Activated CD4-positive, alpha-beta T cell treated with anti-CD3 and anti-CD28 coated beads for 36 hours (primary cell): Measurements from ENCODE around the gene CLIP3. TPM values are rescaled to one million over a fixed set of nuclear protein-coding genes. Genes with fewer than 3 reads are reported as not detected.

Experiments used
- ATAC-seq: fragments of 200-7000 bp; cut with Tn5 transposase; one replicate; pipeline ENCODE4 v1.10.0; 2021; ENCODE audit warnings: mild to moderate bottlenecking, moderate library complexity
- CTCF ChIA-PET: fragments of 350-600 bp; sonication (Branson Sonifier 250); formaldehyde crosslinking; loops from one replicate; lab custom pipeline; 2021; ENCODE audit warnings: antibody characterized with exemption; lab: Charles Lee
- POLR2A ChIA-PET: fragments of 350-600 bp; sonication (Branson Sonifier 250); formaldehyde crosslinking; loops from one replicate; lab custom pipeline; 2021; ENCODE audit warnings: antibody characterized with exemption, inconsistent platforms; lab: Charles Lee
- DNase-seq: peaks from one replicate; pipeline ENCODE4 v3.0.0-alpha.2; 2020
- H3K27ac Mint-ChIP-seq: one replicate; pipeline ENCODE4 v1.8.0; 2021; ENCODE audit warnings: mixed read lengths
- H3K27me3 Mint-ChIP-seq: one replicate; pipeline ENCODE4 v1.8.0; 2021; ENCODE audit warnings: mixed read lengths
- H3K36me3 Mint-ChIP-seq: one replicate; pipeline ENCODE4 v1.8.0; 2021; ENCODE audit warnings: low read depth, mixed read lengths
- H3K4me1 Mint-ChIP-seq: one replicate; pipeline ENCODE4 v1.8.0; 2021; ENCODE audit warnings: mixed read lengths
- H3K4me3 Mint-ChIP-seq: one replicate; pipeline ENCODE4 v1.8.0; 2021; ENCODE audit warnings: mild to moderate bottlenecking, moderate library complexity, mixed read lengths
- H3K9me3 Mint-ChIP-seq: one replicate; pipeline ENCODE4 v1.8.0; 2021; ENCODE audit warnings: low read depth, mixed read lengths
- intact Hi-C, 2 experiments: fragments of 100-400 bp; cut with DNase I in 1 of 2; cut with micrococcal nuclease in 1 of 2; formaldehyde crosslinking; loops; one replicate each; pipeline versions ENCODE4 v1.14.2 to v1.15.1; 2022 to 2024; cut with DNase I, micrococcal nuclease
- total RNA-seq, 2 experiments: library from RNA; stranded (reverse); gene quantifications; one replicate each; pipeline ENCODE4 v1.2.3, GENCODE V29; 2021

Gene CLIP3
- total RNA-seq, 2 experiments from 2014 or later: 0.16 to 0.42 TPM

GRCh38 chr19:36001605-36002004 lies 31.1 kb downstream of the CLIP3 start:
- no peak overlapping the region for H3K27ac Mint-ChIP-seq
- peaks cover 22% of the 10 kb centered on the region for H3K36me3 Mint-ChIP-seq
- no peak for DNase-seq
- POLR2A ChIA-PET: no interaction called here
- intact Hi-C loops: no loop called here
- no peak overlapping the region for H3K4me3 Mint-ChIP-seq
- CTCF ChIA-PET: interaction anchor here (0.6 kb wide), 1 partner anchor 126 kb away, joined by 3 read pairs; no protein-coding TSS in a partner anchor
- no peaks in the 10 kb centered on the region for H3K9me3 Mint-ChIP-seq
- no peaks in the 10 kb centered on the region for H3K27me3 Mint-ChIP-seq
- H3K4me1 Mint-ChIP-seq: peaks cover 20% of the 10 kb centered on the region
- ATAC-seq: no peak

DNA sequence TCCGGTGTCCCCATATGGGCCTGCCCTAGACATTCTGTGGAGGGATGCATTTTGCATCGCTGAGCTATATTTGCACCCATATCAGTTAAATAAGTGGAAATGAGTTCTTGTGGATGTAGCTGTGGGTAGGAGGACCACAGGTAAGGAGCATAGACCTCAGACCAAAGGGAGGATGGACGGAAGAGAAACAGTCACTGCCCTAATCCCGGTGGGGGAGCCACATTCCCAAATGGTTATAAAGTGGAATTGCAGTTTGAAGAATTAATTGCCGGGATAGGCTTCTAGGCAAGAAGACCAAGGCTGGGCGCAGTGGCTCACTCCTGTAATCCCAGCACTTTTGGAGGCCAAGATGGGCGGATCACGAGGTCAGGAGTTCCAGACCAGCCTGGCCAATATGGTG lies 35.9 kb downstream of the CLIP3 start:
- no peaks in the 10 kb centered on the region for H3K9me3 Mint-ChIP-seq
- ATAC-seq (no peak), DNase-seq (no peak)
- peak overlapping the region; percentile 94 for H3K4me3 Mint-ChIP-seq
- H3K36me3 Mint-ChIP-seq: peaks cover 28% of the 10 kb centered on the region
- intact Hi-C loops: loop anchor here (5.0 kb wide), 3 partner anchors 39 to 254 kb away; partner anchors contain the start of genes IGFLR1 (in 1 of the 2), THAP8 (in 1 of the 2) and WDR62 (in 1 of the 2)
- ChIA-PET POLR2A (no interaction called here), CTCF (interaction anchor here (0.5 to 1.0 kb wide), 4 partner anchors 11 to 278 kb away, joined by 3 read pairs; no protein-coding TSS in a partner anchor)
- H3K27me3 Mint-ChIP-seq: no peaks in the 10 kb centered on the region
- peaks cover 34% of the 10 kb centered on the region for H3K4me1 Mint-ChIP-seq
- peak overlapping the region; percentile 65 for H3K27ac Mint-ChIP-seq

DNA sequence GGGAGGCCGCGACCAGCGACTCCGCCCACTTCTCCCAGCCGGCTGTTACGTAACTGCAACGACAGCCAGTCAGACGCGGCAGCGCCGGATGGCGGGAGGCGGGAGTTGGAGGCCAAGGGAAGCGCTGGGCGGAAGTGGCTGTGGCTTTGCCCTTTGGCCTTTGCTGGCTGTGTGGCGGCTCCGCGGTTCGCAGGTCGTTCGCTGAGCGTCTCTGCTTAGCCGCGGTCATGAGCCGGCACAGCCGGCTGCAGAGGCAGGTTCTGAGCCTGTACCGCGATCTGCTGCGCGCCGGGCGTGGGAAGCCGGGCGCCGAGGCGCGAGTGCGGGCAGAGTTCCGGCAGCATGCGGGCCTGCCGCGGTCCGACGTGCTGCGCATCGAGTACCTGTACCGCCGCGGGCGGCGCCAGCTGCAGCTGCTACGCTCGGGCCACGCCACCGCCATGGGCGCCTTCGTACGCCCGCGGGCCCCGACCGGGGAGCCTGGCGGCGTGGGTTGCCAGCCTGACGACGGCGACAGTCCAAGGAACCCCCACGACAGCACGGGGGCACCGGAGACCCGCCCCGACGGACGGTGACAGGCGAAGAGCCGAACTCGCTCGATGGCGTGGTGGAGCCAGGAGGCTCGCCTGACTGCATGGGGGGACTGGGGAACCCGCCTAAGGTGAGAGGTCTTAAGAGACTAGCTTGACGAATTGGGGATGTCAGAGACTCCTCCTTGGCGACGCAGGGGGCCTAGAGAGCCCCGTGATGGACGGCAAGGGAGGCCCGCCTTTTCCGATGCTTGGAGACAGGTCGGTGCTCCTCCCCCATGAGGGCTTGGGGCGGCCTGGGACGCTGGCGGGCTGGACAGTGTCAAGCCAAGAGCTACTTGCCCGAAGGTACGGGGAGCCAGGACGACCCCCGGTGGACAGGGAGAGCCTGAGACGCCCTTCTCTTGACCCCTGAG lies 37.4 kb downstream of the CLIP3 start, which contains the start of gene SDHAF1:
Gene SDHAF1, plus strand, starts transcription at position 141 of the 946 bp plus-strand sequence. Its CDS starts 87 bp downstream, at position 228.
- CTCF ChIA-PET: interaction anchor here (0.5 to 1.4 kb wide), 4 partner anchors 17 to 1674 kb away, joined by 3 to 7 read pairs (median 4); partner anchors contain the start of gene ALKBH6
- peak; percentile 85 for ATAC-seq
- H3K4me1 Mint-ChIP-seq: peaks cover 34% of the 10 kb centered on the region
- POLR2A ChIA-PET: no interaction called here
- DNase-seq: peak; percentile 98
- H3K36me3 Mint-ChIP-seq: peaks cover 20% of the 10 kb centered on the region
- intact Hi-C loops: loop anchor here (1.0 to 5.0 kb wide), 12 partner anchors 19 to 253 kb away; partner anchors contain the start of genes ALKBH6 (in 2 of the 2), THAP8 (in 2 of the 2), WDR62 (in 2 of the 2) and CAPNS1 (in 1 of the 2)
- H3K4me3 Mint-ChIP-seq: peak within 1 kb of the TSS; percentile 94
- no peaks in the 10 kb centered on the region for H3K27me3 Mint-ChIP-seq
- no peaks in the 10 kb centered on the region for H3K9me3 Mint-ChIP-seq
- peak within 1 kb of the TSS; percentile 96 for H3K27ac Mint-ChIP-seq

DNA sequence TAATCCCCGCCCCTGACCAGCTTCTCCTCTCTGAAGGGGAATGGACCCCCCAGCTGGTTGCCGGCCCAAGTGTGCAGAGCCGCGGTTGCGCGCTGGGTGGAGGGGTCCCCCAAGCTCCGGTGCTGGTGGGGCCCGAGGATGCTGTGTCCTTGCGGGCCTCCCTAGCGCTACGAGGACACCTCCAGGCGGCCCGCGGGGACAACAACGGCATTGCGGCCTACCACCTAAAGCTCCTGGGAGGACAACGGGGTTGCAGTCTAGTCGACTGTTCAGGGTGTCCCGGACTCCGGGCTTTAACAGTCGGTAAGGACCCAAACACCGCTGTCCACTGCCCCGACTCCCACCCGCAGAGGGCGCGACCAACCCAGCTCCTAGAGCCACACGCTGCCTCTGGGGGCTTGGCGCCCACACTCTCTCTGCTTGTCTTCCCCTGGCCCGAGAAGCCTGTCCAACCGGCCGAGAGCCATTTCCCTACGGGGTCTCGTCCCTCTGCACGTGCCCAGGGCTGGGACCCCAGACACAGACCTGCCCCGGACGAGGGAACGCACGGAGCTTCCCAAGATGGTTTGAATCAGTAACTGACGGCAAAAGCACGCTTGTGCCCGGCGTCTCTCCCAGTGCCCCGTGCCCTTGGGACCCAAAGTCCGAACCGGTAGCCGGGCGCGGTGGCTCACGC lies 38.6 kb downstream of the CLIP3 start:
- Mint-ChIP-seq H3K27me3 (no peaks in the 10 kb centered on the region), H3K27ac (peak overlapping the region; percentile 67), H3K4me1 (peaks cover 26% of the 10 kb centered on the region), H3K4me3 (peak overlapping the region; percentile 94), H3K36me3 (peaks cover 18% of the 10 kb centered on the region), H3K9me3 (no peaks in the 10 kb centered on the region)
- ATAC-seq (no peak), DNase-seq (peak; percentile 51)
- POLR2A ChIA-PET: no interaction called here
- intact Hi-C loops: loop anchor here in 1 of 2 experiments (2.0 kb wide), 1 partner anchor 35 kb away; no protein-coding TSS in a partner anchor
- CTCF ChIA-PET: interaction anchor here (1.1 to 1.4 kb wide), 4 partner anchors 18 to 254 kb away, joined by 4 to 7 read pairs (median 4); no protein-coding TSS in a partner anchor

- CTCF ChIA-PET: interaction anchor here (1.2 to 1.3 kb wide), 2 partner anchors 31 to 62 kb away, joined by 4 read pairs; no protein-coding TSS in a partner anchor
- ATAC-seq: no peak
- no peak overlapping the region for H3K4me3 Mint-ChIP-seq
- intact Hi-C loops: no loop called here
- no peaks in the 10 kb centered on the region for H3K27me3 Mint-ChIP-seq
- H3K4me1 Mint-ChIP-seq: peaks cover 26% of the 10 kb centered on the region
- peaks cover 18% of the 10 kb centered on the region for H3K36me3 Mint-ChIP-seq
- POLR2A ChIA-PET: no interaction called here
- H3K27ac Mint-ChIP-seq: no peak overlapping the region
- DNase-seq: no peak
- no peaks in the 10 kb centered on the region for H3K9me3 Mint-ChIP-seq
Measured at GRCh38 chr19:35992907-35993765, 39.5 kb downstream of the CLIP3 start.

DNA sequence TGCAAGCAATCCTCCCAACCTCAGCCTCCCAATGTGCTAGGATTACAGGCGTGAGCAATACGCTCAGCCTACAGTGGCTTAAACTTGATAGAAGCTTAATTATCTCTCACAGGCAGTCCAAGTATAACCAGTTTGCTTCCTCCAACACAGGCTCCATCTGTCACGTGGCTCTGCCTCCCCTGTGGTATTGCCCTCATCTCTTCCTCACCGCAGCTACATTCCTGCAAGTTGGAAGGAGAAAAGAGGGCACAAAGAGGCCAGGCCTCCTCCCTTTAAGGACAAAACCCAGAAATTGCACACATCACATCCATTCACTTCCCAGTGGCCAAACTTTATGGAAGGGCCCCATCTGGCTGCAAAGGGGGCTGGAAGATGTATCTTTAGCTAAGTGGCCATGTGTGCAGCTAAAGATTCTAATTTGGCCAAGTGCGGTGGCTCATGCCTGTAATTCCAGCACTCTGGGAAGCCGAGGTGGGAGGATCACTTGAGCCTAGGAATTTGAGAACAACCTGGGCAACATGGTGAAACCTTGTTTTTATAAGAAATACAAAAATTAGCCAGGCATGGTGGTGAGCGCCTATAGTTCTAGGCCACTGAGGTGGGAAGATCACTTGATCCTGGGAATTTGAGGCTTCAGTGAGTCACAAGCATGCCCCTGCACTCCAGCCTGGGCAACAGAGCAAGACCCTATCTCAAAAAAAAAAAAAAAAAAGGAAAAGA lies 40.8 kb downstream of the CLIP3 start:
- peaks cover 4% of the 10 kb centered on the region for H3K27me3 Mint-ChIP-seq
- no peaks in the 10 kb centered on the region for H3K9me3 Mint-ChIP-seq
- ChIA-PET CTCF (interaction anchor here (0.9 kb wide), 1 partner anchor 40 kb away, joined by 3 read pairs; no protein-coding TSS in a partner anchor), POLR2A (interaction anchor here (0.9 kb wide), 1 partner anchor 74 kb away, joined by 4 read pairs; no protein-coding TSS in a partner anchor)
- DNase-seq: no peak
- H3K4me3 Mint-ChIP-seq: no peak overlapping the region
- peaks cover 11% of the 10 kb centered on the region for H3K36me3 Mint-ChIP-seq
- H3K4me1 Mint-ChIP-seq: peaks cover 18% of the 10 kb centered on the region
- no peak for ATAC-seq
- no peak overlapping the region for H3K27ac Mint-ChIP-seq
- intact Hi-C loops: no loop called here

- H3K9me3 Mint-ChIP-seq: no peaks in the 10 kb centered on the region
Measured at GRCh38 chr19:35990771-35991730, 41.6 kb downstream of the CLIP3 start.

GRCh38 chr19:35990156-35990555 lies 42.5 kb downstream of the CLIP3 start:
- H3K4me1 Mint-ChIP-seq: peaks cover 10% of the 10 kb centered on the region
- intact Hi-C loops: no loop called here
- ATAC-seq (no peak), DNase-seq (no peak)
- H3K27ac Mint-ChIP-seq: no peak overlapping the region
- ChIA-PET POLR2A (no interaction called here), CTCF (no interaction called here)
- no peak overlapping the region for H3K4me3 Mint-ChIP-seq
- H3K36me3 Mint-ChIP-seq: no peaks in the 10 kb centered on the region
- H3K27me3 Mint-ChIP-seq: peaks cover 18% of the 10 kb centered on the region
- no peaks in the 10 kb centered on the region for H3K9me3 Mint-ChIP-seq

More at GRCh38 chr19:35990771-35991730, 41.6 kb downstream of the CLIP3 start:
- H3K4me1 Mint-ChIP-seq: peaks cover 15% of the 10 kb centered on the region
- peaks cover 4% of the 10 kb centered on the region for H3K36me3 Mint-ChIP-seq
- DNase-seq (no peak), ATAC-seq (no peak)
- ChIA-PET POLR2A (interaction anchor here (0.5 to 0.9 kb wide), 2 partner anchors 75 to 184 kb away, joined by 3 to 4 read pairs; no protein-coding TSS in a partner anchor), CTCF (interaction anchor here (0.9 kb wide), 1 partner anchor 40 kb away, joined by 3 read pairs; no protein-coding TSS in a partner anchor)
- peaks cover 9% of the 10 kb centered on the region for H3K27me3 Mint-ChIP-seq
- no peak overlapping the region for H3K27ac Mint-ChIP-seq
- H3K4me3 Mint-ChIP-seq: no peak overlapping the region
- intact Hi-C loops: no loop called here

DNA sequence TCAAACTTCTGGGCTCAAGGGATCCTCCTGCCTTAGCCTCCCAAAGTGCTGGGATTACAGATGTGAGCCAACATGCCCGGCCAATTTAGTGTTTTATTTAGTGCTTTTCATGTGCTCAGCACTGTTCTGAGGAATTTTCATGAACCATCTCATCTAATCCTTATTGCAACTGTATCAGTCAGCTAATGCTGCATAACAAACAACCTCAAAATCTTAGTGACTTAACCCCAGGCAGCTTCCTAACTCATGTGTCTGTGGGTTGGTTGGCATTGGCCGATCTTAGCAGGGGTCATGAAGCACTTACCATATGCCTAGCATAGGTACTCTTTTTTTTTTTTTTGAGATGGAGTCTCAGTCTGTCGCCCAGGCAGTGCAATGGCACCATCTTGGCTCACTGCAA lies 43.8 kb downstream of the CLIP3 start:
- ChIA-PET POLR2A (no interaction called here), CTCF (no interaction called here)
- Mint-ChIP-seq H3K9me3 (no peaks in the 10 kb centered on the region), H3K36me3 (no peaks in the 10 kb centered on the region), H3K27ac (no peak overlapping the region), H3K4me1 (peaks cover 5% of the 10 kb centered on the region), H3K4me3 (no peak overlapping the region), H3K27me3 (peaks cover 28% of the 10 kb centered on the region)
- ATAC-seq (no peak), DNase-seq (no peak)
- intact Hi-C loops: no loop called here
